Measurements from ENCODE around the gene UCN.
A peak's percentile ranks its signal among the peaks of the same experiment; 100 is the strongest.
"Not testable (repeated sequence)": the region's sequence is repeated elsewhere in the genome, so short reads cannot be mapped to it uniquely, and the experiment has no call there.

UCN gene, protein sequence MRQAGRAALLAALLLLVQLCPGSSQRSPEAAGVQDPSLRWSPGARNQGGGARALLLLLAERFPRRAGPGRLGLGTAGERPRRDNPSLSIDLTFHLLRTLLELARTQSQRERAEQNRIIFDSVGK

GRCh38 chr2:27308359-27308881 lies at the start of gene UCN:
Gene UCN (minus strand): TSS chr2:27308445. CDS start chr2:27307895, 550 bp downstream.
- DNase-seq (ENCODE audit: low read depth in 2 of 2), result no peak

- peak; percentile 84 to 88 for DNase-seq (ENCODE audit: low read depth in 2 of 2)
Observed at GRCh38 chr2:27356382-27357181, 48.3 kb upstream of the UCN start, which contains the start of gene GTF3C2. Gene GTF3C2 (minus strand): TSS chr2:27356764. CDS start chr2:27343554, 13,210 bp downstream.

DNA sequence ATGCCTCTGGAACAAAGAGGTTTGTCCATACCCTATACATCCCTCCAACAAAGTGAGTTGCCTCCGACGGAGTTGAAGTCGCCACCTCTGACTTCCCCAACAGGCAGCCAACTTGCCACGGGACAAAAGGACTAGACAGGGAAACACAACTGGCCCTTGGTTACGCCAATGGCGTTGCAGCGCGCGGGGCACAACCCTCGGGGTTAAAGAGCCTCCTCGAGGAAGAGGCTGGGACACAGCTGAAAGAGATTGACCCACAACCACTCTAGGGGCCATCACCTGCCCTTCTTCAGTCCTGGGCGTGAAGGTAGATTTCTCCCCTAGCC lies 47.8 kb upstream of the UCN start:
- peak in 1 of 2 donors; percentile 44 for DNase-seq (ENCODE audit: low read depth in 2 of 2)

DNA sequence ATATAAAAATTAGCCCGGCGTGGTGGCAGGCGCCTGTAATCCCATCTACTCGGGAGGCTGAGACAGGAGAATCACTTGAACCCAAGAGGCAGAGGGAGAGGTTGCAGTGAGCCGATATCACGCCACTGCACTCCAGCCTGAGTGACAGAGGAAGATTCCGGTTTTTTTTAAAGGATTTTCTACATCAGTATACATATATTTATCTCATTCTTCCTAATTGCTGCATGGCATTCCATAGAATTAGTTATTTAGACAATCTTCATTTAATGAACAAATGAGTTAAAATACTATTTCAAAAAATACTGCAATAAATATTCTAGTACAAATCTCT lies 46.3 kb upstream of the UCN start:
- DNase-seq (ENCODE audit: low read depth in 2 of 2), result no peak

- no peak for DNase-seq (ENCODE audit: low read depth in 2 of 2)
Observed at GRCh38 chr2:27353762-27354596, 45.7 kb upstream of the UCN start.

DNA sequence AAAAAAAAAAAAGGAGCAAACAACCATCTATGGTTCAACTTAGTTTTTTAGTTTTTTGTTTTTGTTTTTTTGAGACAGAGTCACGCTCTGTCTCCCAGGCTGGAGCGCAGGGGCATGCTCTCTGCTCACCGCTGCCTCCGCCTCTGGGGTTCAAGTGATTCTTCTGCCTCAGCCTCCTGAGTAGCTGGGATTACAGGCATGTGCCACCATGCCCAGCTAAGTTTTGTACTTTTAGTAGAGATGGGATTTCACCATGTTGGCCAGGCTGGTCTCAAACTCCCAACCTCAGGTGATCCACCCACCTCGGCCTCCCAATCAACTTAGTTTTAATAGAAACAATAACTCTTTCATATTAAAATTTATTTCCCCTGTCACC lies 45.1 kb upstream of the UCN start:
- DNase-seq (ENCODE audit: low read depth in 2 of 2), result not testable (repeated sequence)

DNA sequence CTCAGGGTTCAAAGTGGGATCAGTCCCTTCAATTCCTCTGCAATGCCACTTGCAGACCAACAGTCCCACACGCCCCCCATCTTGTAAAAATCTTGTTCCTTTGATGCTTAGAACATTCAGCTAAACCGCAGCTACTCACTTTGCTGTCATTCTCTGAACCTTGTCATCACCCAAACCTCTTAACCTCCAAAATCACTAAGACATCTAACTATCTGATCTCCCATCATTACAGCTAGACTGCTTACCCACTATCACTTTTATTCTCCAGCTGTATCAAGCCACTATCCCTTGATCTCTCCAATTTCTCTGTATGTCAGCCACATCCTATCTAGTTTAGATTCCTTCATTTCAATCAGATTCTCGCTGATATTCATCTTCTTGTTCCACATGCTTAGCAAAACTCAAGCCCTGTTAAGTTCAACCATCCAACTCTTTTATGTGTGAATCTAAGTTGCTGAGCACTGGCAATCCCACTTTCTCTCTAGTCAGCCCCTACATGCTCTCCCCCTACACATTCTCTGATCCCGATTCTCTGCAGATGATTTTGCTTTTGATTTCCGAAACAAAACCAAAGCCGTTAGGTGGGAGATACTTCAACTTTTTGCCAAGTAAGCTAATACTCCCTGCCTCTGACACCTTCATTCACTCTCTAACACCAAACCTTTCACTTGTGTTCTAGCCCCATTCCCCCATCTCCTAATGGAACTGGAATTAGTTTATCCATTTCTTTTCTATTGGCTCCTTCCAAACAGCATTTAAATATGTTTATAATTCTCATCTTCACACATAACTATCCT lies 43.8 kb upstream of the UCN start:
- peak in 1 of 2 donors; percentile 8 for DNase-seq (ENCODE audit: low read depth in 2 of 2)

DNA sequence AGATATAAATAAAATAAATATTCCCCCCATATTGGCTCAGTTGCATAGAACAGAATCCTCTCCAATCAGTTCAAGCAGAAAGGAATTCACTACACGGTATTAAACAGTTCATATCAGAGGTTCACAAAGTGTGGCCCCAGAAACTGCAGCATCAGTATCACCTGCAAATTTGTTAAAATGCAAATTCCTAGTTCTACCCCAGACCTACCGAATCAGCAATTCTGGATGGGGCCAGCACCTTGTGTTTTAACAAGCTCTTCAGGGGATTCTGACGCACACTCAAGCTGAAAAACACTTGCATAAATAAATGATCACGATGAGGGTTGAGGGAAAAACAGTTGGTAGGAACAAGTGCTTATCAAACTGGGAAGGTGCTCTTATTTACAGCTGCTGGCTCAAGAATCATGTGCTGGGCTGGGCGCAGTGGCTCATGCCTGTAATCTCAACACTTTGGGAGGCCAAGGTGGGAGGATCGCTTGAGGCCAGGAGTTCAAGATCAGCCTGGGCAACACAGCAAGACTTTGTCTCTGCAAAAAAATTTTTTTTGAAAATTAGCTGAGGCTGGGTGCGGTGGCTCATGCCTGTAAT lies 42.0 kb upstream of the UCN start:
- DNase-seq (ENCODE audit: low read depth in 2 of 2), result no peak

DNA sequence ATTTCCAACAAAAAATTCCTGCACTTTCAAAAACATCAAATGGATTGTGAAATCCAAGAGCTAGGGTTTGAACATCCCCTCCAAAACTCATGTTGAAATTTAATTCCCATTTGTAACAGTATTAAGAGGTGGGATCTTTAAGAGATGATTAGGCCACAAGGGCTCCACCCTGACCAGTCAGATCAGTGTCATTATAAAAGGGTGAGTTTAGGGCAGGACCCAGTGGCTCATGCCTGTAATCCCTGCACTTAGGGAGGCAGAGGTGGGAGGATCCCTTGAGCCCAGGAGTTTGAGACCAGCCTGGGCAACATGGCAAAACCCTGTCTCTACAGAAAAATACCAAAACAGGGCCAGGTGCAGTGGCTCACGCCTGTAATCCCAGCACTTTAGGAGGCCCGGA lies 39.4 kb upstream of the UCN start:
- DNase-seq (ENCODE audit: low read depth in 2 of 2), result no peak

DNA sequence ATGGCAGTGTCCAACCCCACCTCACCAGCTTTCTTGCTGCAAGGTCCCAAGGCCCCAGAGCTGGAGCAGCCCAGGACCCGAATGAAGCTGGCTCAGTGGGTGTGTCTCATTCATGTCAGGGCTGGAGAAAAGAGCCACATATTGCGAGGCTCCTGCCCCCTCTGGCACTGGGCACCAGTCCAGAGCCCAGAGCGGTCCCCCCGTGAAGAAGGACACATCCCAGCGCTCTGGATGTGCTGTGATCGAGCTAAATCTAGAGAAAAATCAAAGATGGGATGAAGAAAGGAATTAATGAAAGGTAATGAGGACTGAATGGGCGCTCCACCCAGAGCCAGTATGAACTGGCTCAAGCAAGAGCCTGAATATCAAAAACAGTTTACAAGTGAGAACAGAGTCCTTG lies 27.9 kb upstream of the UCN start:
- DNase-seq (ENCODE audit: low read depth in 2 of 2), result no peak

GRCh38 chr2:27335311-27335710 lies 27.1 kb upstream of the UCN start:
- DNase-seq (ENCODE audit: low read depth in 2 of 2), result no peak

DNA sequence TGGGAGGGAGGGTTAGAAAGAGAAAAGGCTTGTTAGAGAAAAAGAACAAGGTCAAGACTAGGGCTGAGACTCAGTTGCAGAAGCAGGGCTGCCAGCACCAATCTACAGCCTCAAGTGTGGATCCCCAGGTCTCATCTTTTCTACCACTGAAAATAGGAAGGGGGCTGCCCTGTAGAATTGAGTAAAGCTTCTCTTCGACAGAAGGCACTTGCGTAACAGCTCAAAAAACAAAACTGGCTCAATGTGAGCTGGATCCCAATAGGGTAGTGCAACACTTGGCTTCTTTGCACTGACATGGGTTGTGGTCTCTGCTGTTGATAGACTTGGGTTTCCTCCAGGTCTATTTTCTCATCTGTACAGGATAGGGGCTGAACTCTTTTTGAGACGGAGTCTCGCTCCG lies 16.5 kb upstream of the UCN start:
- DNase-seq (ENCODE audit: low read depth in 2 of 2), result no peak

- DNase-seq (ENCODE audit: low read depth in 2 of 2), result no peak
Observed at GRCh38 chr2:27323596-27324285, 15.5 kb upstream of the UCN start.

DNA sequence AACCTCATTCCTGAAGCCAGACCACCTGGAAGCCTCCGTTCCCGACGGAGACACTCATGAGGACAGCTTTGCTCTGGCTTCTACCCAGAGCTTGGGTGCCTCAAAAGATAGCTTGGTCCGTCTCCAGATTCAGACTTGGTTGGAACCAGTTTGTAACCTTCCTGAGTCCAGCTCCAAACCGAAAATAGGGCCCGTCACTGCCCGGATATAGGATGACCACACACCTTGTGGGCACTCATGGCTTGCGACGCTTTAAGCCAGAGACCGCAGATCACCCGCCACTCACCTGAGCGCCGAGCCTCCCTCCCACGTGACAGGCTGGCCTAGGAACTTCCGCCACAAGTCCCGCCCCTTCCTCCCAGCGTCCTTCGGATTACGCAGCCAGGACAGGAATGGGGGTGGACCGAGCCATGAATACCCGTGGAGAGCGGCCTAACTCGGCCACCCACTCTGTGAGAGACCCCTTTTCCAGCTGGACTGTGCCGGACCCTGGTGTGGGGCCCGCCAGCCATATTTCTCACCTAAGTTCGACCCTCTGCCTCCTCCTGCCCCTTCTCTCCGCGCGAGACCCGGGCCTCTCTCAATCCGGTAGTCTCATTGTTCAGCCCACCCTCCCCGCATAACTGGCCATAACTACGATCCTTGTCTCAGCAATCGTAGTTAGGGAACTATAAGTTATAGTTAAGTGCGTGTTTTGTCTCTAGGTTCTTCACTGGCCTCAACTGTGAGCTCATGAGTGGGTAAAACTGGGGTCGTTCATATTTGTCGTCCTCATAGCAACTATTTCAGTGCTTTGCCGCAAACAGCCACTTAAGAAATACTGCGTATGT lies 14.7 kb upstream of the UCN start, which contains the start of gene MPV17:
MPV17 (minus strand) TSS at position 332 of the 830 bp plus-strand sequence. CDS start 580 bp downstream, outside the sequence.
- DNase-seq (ENCODE audit: low read depth in 2 of 2), result peak; percentile 78 to 86

DNA sequence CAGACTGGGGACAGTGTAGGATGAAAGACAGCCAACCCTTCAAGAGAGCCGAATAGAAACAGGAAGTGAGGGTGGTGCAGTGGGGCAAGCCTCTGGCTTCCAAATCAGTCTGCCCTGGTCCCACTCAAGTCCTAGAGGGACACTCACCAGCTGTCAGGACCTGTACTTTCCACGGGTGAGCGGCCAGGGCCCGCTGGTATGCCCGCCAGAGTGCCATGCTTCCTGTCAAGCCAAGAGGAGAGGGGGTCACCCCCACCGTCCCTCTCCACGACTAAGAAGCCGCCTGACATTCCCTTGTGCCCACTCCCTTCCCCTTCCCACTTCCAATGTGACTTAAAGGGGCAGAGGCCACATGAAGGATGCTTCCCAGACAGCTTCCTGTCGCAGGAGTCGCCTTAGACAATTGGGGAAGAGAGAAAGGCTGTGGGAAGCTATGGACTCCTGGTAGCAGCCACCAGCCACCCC lies 14.1 kb upstream of the UCN start:
- no peak for DNase-seq (ENCODE audit: low read depth in 2 of 2)

DNA sequence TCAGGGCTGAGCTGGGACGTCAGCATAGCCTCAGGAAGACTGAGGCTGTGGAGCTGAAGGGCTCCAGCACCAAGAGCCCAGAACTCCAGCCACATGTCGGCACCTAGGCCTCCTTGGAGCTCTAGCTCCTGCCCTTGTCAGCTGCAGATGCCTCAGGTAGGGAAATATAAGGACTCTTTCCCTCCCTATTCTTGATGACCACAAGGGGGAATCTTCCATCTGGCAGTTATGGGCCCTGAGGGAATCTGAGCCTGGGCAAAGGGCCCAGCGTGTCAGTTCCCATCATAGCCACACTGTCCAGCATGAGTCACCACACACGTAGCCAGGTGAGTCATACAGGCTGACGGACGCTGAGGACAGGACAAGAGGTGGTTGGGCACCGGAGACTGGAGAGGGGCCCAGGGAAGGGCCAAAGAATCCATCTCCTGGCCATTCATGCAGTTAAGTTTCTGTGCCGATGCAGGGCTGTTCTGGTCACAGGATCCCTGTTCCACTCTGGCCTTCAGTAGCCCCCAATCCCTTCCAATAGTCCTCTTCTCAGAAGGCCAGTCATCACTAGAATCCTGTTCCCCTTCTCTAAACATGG lies 12.8 kb upstream of the UCN start:
- no peak for DNase-seq (ENCODE audit: low read depth in 2 of 2)

- DNase-seq (ENCODE audit: low read depth in 2 of 2), result not testable (repeated sequence)
Observed at GRCh38 chr2:27319839-27320238, 11.6 kb upstream of the UCN start.

DNA sequence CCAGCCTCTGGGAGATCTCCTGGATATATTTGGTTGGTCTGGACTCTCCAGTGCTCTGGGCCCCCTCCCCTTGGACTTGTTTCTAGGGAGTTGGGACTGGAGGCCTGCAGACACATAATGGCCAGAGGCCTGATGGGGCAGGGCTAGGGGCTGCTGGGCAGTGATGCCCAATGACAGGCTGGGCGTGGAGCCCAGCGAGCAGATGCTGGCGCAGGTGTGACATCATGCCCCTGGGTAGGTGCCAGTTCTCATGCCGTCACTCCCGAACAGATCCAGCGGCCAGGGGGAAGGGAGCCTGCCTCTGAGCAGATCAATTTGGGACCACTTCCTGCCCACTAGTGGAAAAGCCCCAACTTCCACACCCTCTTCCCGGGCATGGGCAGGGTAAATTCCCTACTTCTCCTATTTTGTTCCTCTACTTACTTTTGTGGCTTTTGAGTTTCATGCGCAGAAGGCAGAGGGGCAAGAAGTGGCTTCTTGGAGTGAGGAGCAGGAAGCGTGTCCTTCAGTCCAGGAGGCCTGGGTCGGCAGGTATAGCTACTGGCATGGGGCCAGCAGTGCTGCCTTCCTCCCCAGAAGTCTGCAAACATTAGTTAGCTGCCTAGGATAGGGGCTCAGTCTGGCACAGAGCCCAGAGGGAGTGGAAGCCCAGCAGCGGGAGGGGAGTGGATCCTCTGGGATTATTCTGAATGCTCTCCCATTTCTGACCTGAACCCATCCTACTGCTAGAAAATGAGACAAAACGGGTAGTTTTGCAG lies 8.6 kb upstream of the UCN start:
- no peak for DNase-seq (ENCODE audit: low read depth in 2 of 2)

- DNase-seq (ENCODE audit: low read depth in 2 of 2), result no peak
Observed at GRCh38 chr2:27315122-27315521, 6.9 kb upstream of the UCN start.
